PFSK-1 (cell line): ENCODE measurements around the gene ZDHHC1.

ENCODE experiments used
- FOXP2 ChIP-seq: optimal IDR thresholded peaks from 2 replicates; pipeline ENCODE3; 2011; ENCODE audit warnings: borderline replicate concordance, control low read depth, inconsistent platforms; ENCODE audit not compliant: insufficient read depth; ENCODE audit errors: extremely low read length, extremely low read depth
- POLR2AphosphoS5 ChIP-seq: IDR thresholded peaks from 2 replicates; pipeline ENCODE4 v1.6.1; 2012; ENCODE audit warnings: low read depth, mild to moderate bottlenecking, control low read depth, low read length, moderate library complexity
- REST ChIP-seq, 2 experiments: IDR thresholded peaks; 2 replicates each; pipeline versions ENCODE4 v1.6.1 to v1.8.0; 2011 to 2012; ENCODE audit warnings: low read depth in 2 of 2, low read length in 2 of 2, control low read depth in 1 of 2, inconsistent platforms in 1 of 2, mild to moderate bottlenecking in 1 of 2, moderate library complexity in 1 of 2; ENCODE audit not compliant: insufficient read depth in 1 of 2
- SIN3A ChIP-seq: IDR thresholded peaks from 2 replicates; pipeline ENCODE4 v1.6.1; 2012; ENCODE audit warnings: mild to moderate bottlenecking, low read length, moderate library complexity, borderline replicate concordance; ENCODE audit not compliant: insufficient read depth
- TAF1 ChIP-seq: IDR thresholded peaks from 2 replicates; pipeline ENCODE4 v1.6.1; 2012; ENCODE audit warnings: low read length, control low read depth, borderline replicate concordance; ENCODE audit not compliant: insufficient read depth

The ZDHHC1 gene

DNA sequence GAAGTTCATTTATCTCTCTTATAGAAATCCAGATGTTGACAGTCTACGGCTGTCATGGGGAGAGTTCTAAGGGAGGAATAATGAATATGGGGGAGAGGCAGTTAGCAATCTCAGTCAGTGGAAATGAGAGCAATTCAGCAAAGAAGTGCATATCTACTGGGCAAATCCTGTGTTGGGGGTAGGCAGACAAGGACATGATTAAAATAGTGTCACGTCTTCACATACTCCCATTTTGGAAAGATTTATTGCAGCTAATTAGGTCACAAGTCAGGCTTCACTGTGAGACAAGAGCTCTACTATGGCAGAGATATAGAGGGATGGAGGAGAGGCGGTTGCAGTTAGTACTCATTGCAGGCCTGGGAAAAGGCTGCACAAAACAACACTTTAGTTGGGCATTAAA lies 59.9 kb downstream of the ZDHHC1 start:
- TF ChIP-seq FOXP2 (no peak), SIN3A (no peak), POLR2AphosphoS5 (no peak), REST (IDR thresholded peaks at IDR 0.05; ENCODE audit: insufficient read depth in 1 of 2, low read depth in 2 of 2, low read length in 2 of 2) (no peak)

GRCh38 chr16:67350324-67350723 lies 66.0 kb downstream of the ZDHHC1 start:
- no peak for TF ChIP-seq FOXP2
- TF ChIP-seq SIN3A, result no peak
- TF ChIP-seq TAF1, result no peak
- TF ChIP-seq REST (IDR thresholded peaks at IDR 0.05; ENCODE audit: insufficient read depth in 1 of 2, low read depth in 2 of 2, low read length in 2 of 2), result no peak
- TF ChIP-seq POLR2AphosphoS5, result no peak

- TF ChIP-seq SIN3A, result no peak
- no peak for TF ChIP-seq REST (IDR thresholded peaks at IDR 0.05; ENCODE audit: insufficient read depth in 1 of 2, low read depth in 2 of 2, low read length in 2 of 2)
- no peak for TF ChIP-seq POLR2AphosphoS5
- TF ChIP-seq TAF1, result no peak
- TF ChIP-seq FOXP2, result no peak
Observed at GRCh38 chr16:67349172-67349571, 67.1 kb downstream of the ZDHHC1 start.

DNA sequence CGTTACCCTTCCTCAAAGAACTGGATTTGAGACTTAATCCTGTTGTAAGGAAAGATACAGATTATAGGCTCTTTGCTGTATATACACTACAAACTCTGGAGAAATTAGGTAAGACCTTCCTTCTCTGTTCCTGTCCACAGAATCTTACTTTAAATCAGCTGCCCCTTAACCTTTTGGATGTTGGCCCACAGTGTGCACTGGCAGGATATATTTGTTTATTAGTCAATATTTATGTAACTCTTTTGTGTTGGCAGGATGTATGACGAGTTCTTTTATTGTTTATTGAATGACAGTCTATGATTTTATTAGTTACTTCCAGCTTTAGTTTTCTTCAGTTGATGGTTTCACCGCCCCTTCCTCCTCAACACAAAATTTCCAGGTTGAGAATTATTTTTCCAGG lies 69.9 kb downstream of the ZDHHC1 start:
- TF ChIP-seq SIN3A (no peak), FOXP2 (no peak), POLR2AphosphoS5 (no peak), REST (IDR thresholded peaks at IDR 0.05; ENCODE audit: insufficient read depth in 1 of 2, low read depth in 2 of 2, low read length in 2 of 2) (no peak), TAF1 (no peak)

GRCh38 chr16:67345401-67345800 lies 70.9 kb downstream of the ZDHHC1 start:
- TF ChIP-seq TAF1 (no peak), SIN3A (no peak), REST (IDR thresholded peaks at IDR 0.05; ENCODE audit: insufficient read depth in 1 of 2, low read depth in 2 of 2, low read length in 2 of 2) (no peak), FOXP2 (no peak), POLR2AphosphoS5 (no peak)
